Measurements from ENCODE around the gene FGG.

FGG gene

GRCh38 chr4:154612472-154613414 lies at the start of gene FGG:
TSS of gene FGG (minus strand) at chr4:154612656. CDS start at chr4:154612609, 47 bp downstream.
- no peak for DNase-seq (ENCODE audit: low read depth, low spot score)
- no peak within 1 kb of the TSS for H3K27ac ChIP-seq

GRCh38 chr4:154660052-154660451 lies 47.6 kb upstream of the FGG start:
- no peak for DNase-seq (ENCODE audit: low read depth, low spot score)
- no peak overlapping the region for H3K27ac ChIP-seq

GRCh38 chr4:154658680-154659405 lies 46.4 kb upstream of the FGG start:
- H3K27ac ChIP-seq: no peak overlapping the region
- no peak for DNase-seq (ENCODE audit: low read depth, low spot score)

DNA sequence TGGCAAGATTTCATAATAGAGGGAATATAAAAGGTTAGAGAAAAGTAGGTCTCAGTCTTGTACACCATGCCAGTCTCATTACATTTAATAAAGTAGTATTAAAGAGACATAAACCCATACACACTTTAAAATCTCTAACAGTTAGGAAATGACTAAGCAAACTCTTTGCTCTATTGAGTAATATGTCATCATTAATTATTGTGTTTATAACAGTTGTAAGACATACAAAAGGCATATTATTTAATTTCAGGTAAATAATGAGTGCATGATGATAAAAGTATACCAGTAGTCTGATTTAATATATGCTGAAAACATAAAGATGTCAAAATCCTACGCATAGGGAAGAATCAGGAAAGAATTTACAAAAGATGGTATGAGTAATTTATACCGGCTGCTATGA lies 31.0 kb upstream of the FGG start:
- DNase-seq (ENCODE audit: low read depth, low spot score): no peak

GRCh38 chr4:154642373-154643009 lies 30.0 kb upstream of the FGG start:
- no peak for DNase-seq (ENCODE audit: low read depth, low spot score)
- no peak overlapping the region for H3K27ac ChIP-seq

More for the DNA sequence above, 31.0 kb upstream of the FGG start:
- no peak overlapping the region for H3K27ac ChIP-seq

- DNase-seq (ENCODE audit: low read depth, low spot score): no peak
- H3K27ac ChIP-seq: no peak overlapping the region
These were observed 28.5 kb upstream of the FGG start for GRCh38 chr4:154640999-154641398.

GRCh38 chr4:154634058-154634457 lies 21.6 kb upstream of the FGG start:
- no peak for DNase-seq (ENCODE audit: low read depth, low spot score)
- no peak overlapping the region for H3K27ac ChIP-seq

- no peak overlapping the region for H3K27ac ChIP-seq
- DNase-seq (ENCODE audit: low read depth, low spot score): no peak
These were observed 19.4 kb upstream of the FGG start for GRCh38 chr4:154631828-154632227.

- DNase-seq (ENCODE audit: low read depth, low spot score): no peak
These were observed 17.9 kb upstream of the FGG start for GRCh38 chr4:154630324-154630723.

GRCh38 chr4:154626793-154627484 lies 14.5 kb upstream of the FGG start:
- DNase-seq (ENCODE audit: low read depth, low spot score): no peak
- no peak overlapping the region for H3K27ac ChIP-seq

More at GRCh38 chr4:154630324-154630723, 17.9 kb upstream of the FGG start:
- no peak overlapping the region for H3K27ac ChIP-seq

GRCh38 chr4:154625971-154626370 lies 13.5 kb upstream of the FGG start:
- no peak overlapping the region for H3K27ac ChIP-seq
- no peak for DNase-seq (ENCODE audit: low read depth, low spot score)

DNA sequence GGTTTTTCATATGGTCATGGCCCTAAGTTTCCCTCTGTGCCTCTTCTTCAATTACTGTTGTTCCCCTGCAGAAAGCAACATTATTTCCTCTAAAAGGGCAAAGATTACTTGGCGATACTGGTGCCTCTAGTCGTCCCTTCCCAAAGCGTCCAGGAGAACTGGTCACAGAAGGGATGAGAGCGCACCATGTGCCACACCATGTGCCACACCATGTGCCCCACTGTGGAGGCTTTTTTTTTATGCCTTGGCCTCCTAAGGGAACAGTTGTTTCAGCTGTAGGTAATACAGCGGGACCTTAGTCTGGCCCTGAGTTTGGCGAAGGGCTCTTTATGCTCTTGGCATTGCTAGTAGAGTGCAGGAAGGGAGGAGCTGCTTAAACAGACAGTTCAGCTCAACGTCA lies 11.5 kb upstream of the FGG start:
- DNase-seq (ENCODE audit: low read depth, low spot score): no peak
- no peak overlapping the region for H3K27ac ChIP-seq

- DNase-seq (ENCODE audit: low read depth, low spot score): no peak
- no peak overlapping the region for H3K27ac ChIP-seq
These were observed 11.0 kb upstream of the FGG start for GRCh38 chr4:154623436-154623835.

GRCh38 chr4:154622598-154622997 lies 10.1 kb upstream of the FGG start:
- no peak overlapping the region for H3K27ac ChIP-seq
- no peak for DNase-seq (ENCODE audit: low read depth, low spot score)

- H3K27ac ChIP-seq: no peak overlapping the region
- DNase-seq (ENCODE audit: low read depth, low spot score): no peak
These were observed 7.7 kb upstream of the FGG start for GRCh38 chr4:154620111-154620510.

DNA sequence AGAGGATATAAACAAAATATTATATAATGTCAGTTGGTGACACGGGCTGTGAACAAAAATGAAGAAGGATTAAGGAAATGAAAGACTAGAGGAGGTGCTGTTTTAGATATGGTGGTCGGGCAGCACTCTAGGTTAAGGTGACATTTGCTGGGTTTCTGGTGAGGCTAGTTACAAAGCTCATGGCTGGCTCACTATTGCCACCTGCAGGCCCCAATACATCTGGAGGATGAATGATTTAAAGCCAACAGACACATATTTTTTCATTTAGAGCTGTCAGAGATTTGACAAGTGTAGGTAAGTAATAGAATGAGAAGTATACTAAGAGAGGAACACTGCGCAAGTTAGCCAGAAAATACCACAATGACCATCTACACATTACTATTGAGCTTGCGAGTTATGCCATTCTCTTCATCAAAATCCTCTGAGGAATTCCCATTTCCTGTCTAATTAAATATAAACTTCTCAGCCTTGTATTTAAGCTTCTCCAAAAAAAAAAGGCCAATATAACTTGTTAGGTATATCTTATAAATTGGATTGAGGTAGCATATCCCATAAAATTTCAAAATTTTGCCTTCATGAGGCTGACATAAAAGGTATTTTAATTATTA lies 6.4 kb upstream of the FGG start:
- no peak for DNase-seq (ENCODE audit: low read depth, low spot score)
- H3K27ac ChIP-seq: no peak overlapping the region

DNA sequence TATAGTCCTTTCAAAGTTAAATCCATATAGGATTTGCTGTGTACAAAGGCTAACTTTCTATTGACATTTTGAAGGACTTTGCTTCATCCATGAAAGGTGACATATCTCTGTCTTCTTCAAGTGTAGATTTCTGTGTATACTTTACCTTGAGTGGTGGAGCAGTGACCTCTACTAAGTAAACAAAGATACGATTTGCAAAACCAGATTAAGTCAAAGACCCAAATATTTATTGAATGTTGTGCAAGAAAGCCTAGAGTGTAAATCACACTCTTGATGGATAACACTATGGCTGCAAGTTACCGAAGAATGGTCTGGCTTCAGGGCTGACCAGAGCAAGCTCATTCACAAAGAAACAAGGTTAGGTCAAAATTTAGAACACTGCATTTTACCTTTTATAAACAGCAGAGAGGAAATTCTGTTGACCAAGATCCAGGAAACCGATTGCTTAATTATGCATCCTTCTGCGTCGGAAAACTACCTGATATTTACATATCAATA lies 5.4 kb upstream of the FGG start:
- H3K27ac ChIP-seq: no peak overlapping the region
- no peak for DNase-seq (ENCODE audit: low read depth, low spot score)

GRCh38 chr4:154616731-154617130 lies 4.3 kb upstream of the FGG start:
- no peak overlapping the region for H3K27ac ChIP-seq
- no peak for DNase-seq (ENCODE audit: low read depth, low spot score)

DNA sequence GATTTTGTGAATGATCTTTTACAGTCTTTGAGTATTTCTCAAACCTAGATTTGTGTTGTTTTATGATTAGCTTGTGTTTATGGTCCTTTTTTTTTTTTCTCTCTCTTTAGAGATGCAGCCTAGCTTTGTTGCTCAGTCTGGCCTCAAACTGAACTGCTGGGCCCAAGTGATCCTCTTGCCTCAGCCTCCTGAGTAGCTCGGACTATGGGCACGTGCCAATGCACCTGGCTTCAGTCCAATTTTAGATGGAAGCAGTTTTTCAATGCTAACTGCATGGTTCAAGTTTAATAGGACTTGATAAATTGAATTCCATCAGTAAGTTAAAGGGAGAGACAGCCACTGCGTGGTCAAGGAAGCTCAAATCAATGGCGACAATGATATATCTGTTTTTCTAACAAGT lies 3.8 kb upstream of the FGG start:
- no peak for DNase-seq (ENCODE audit: low read depth, low spot score)
- H3K27ac ChIP-seq: no peak overlapping the region

DNA sequence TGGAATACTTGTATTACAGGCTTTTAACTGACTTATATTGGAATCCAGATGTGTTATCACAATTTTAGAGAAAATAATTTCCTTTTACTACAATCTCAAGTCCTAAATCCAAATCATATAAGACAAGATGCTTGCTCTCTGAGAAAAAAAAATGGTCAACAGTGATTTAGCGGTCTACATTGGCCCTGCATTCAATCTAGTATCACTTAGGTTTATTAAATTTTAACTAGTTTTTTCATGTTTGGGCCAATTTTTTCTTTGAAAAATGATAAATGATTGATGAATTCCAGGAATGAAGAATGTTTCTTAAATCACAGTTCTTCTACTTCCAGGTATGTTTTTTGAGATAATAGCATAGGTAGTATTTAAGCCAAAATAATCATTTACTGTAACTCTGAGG lies 2.8 kb upstream of the FGG start:
- H3K27ac ChIP-seq: no peak overlapping the region
- no peak for DNase-seq (ENCODE audit: low read depth, low spot score)
